Neural cell (in vitro differentiated cells): ENCODE results near the gene TMIGD1.

Experiments used
- CTCF ChIP-seq: fragments of 450-650 bp; IDR thresholded peaks from 2 replicates; pipeline ENCODE4 v1.5.1; 2014; ENCODE audit warnings: antibody characterized with exemption, mild to moderate bottlenecking, moderate library complexity; ENCODE audit not compliant: poor library complexity, severe bottlenecking
- EP300 ChIP-seq: fragments of 450-650 bp; conservative IDR thresholded peaks from 2 replicates; pipeline ENCODE4 v1.6.1; 2014; ENCODE audit warnings: antibody characterized with exemption, mild to moderate bottlenecking, moderate library complexity; ENCODE audit not compliant: poor library complexity, severe bottlenecking
- EZH2 ChIP-seq: fragments of 200-600, 300-800 bp; shearing (Covaris generic), sonication (generic); IDR thresholded peaks from 2 replicates; pipeline ENCODE4 v1.6.1; 2014; ENCODE audit warnings: antibody characterized with exemption, low read length, borderline replicate concordance, mild to moderate bottlenecking; ENCODE audit not compliant: insufficient read depth, poor library complexity, severe bottlenecking
- MXI1 ChIP-seq: fragments of 450-650 bp; conservative IDR thresholded peaks from 2 replicates; pipeline ENCODE4 v1.6.1; 2014; ENCODE audit warnings: antibody characterized with exemption, mild to moderate bottlenecking; ENCODE audit not compliant: poor library complexity, severe bottlenecking
- POLR2AphosphoS5 ChIP-seq: IDR thresholded peaks from 2 replicates; pipeline ENCODE4 v1.6.1; 2012
- RAD21 ChIP-seq: fragments of 450-650 bp; conservative IDR thresholded peaks from 2 replicates; pipeline ENCODE4 v1.6.1; 2014; ENCODE audit warnings: antibody characterized with exemption, mild to moderate bottlenecking, moderate library complexity
- REST ChIP-seq: IDR thresholded peaks from 2 replicates; pipeline ENCODE4 v1.6.1; 2012; ENCODE audit warnings: borderline replicate concordance
- SMC3 ChIP-seq: fragments of 450-650 bp; conservative IDR thresholded peaks from 2 replicates; pipeline ENCODE4 v1.6.1; 2014; ENCODE audit warnings: antibody characterized with exemption, mild to moderate bottlenecking, moderate library complexity; ENCODE audit not compliant: poor library complexity
- TAF1 ChIP-seq: IDR thresholded peaks from 2 replicates; pipeline ENCODE4 v1.6.1; 2012; ENCODE audit warnings: low read depth

DNA sequence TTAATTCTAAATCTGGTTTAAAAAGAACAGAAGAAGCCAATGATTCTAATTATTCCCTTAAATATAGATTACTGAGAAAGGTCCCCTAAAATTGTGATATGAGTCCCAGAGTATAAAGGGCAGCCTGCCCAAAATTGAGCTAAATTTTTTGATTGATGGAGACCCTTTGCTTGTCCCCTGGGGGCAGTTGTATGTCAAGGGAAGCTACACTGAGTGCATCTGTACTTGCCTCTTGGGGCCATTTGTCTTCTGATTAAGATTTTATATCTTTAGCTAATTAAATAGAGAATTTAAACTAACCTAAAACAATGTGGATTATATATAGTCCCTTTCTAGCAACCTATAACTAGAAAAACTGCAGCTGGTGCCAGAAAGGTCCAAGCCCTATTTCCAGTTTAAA is 54.7 kb downstream of the TMIGD1 start:
- no peak for TF ChIP-seq CTCF
- TF ChIP-seq EP300: no peak
- no peak for TF ChIP-seq MXI1
- no peak for TF ChIP-seq EZH2
- TF ChIP-seq SMC3: no peak
- no peak for TF ChIP-seq REST
- no peak for TF ChIP-seq RAD21
- TF ChIP-seq POLR2AphosphoS5: no peak
- TF ChIP-seq TAF1: no peak
